GM18951 (cell line): ENCODE data around the gene EPHA4.
"Not testable (repeated sequence)": the region's sequence is repeated elsewhere in the genome, so short reads cannot be mapped to it uniquely, and the experiment has no call there.

Experiments
- POLR2A ChIP-seq: IDR thresholded peaks from 4 replicates; pipeline ENCODE4 v1.6.1; 2011; ENCODE audit warnings: mild to moderate bottlenecking; ENCODE audit not compliant: insufficient read length, insufficient read depth; ENCODE audit errors: extremely low read depth
- in situ Hi-C: fragments of 300-500 bp; cut with MboI; formaldehyde crosslinking; loops from one replicate; pipeline ENCODE4 v1.12.0; 2022; ENCODE audit warnings: low sequenced_read_pairs, mixed read lengths, inconsistent platforms; ENCODE audit not compliant: unreplicated experiment

EPHA4 gene

GRCh38 chr2:221521233-221521845, 50.8 kb downstream of the EPHA4 start:
- no peak for TF ChIP-seq POLR2A
- in situ Hi-C loops, result no loop called here

- no peak for TF ChIP-seq POLR2A
- in situ Hi-C loops, result no loop called here
Measured at GRCh38 chr2:221518935-221519625, 53.0 kb downstream of the EPHA4 start.

- TF ChIP-seq POLR2A, result no peak
- in situ Hi-C loops, result no loop called here
Measured at GRCh38 chr2:221518201-221518934, 53.7 kb downstream of the EPHA4 start.

- in situ Hi-C loops, result no loop called here
- TF ChIP-seq POLR2A, result no peak
Measured at GRCh38 chr2:221517696-221518151, 54.4 kb downstream of the EPHA4 start.

GRCh38 chr2:221517146-221517695, 54.9 kb downstream of the EPHA4 start:
- in situ Hi-C loops, result no loop called here
- no peak for TF ChIP-seq POLR2A

- in situ Hi-C loops, result no loop called here
- TF ChIP-seq POLR2A, result no peak
Measured at GRCh38 chr2:221515864-221516263, 56.2 kb downstream of the EPHA4 start.

- in situ Hi-C loops, result no loop called here
- no peak for TF ChIP-seq POLR2A
Measured at GRCh38 chr2:221514305-221515040, 57.6 kb downstream of the EPHA4 start.

- in situ Hi-C loops, result no loop called here
- no peak for TF ChIP-seq POLR2A
Measured at GRCh38 chr2:221513232-221513631, 58.9 kb downstream of the EPHA4 start.

GRCh38 chr2:221511325-221511724, 60.8 kb downstream of the EPHA4 start:
- in situ Hi-C loops, result not testable (repeated sequence)

GRCh38 chr2:221506469-221506868, 65.6 kb downstream of the EPHA4 start:
- no peak for TF ChIP-seq POLR2A
- in situ Hi-C loops, result no loop called here

GRCh38 chr2:221505605-221506004, 66.5 kb downstream of the EPHA4 start:
- no peak for TF ChIP-seq POLR2A
- in situ Hi-C loops, result no loop called here

GRCh38 chr2:221504905-221505304, 67.2 kb downstream of the EPHA4 start:
- in situ Hi-C loops, result no loop called here
- TF ChIP-seq POLR2A, result no peak

- in situ Hi-C loops, result no loop called here
- no peak for TF ChIP-seq POLR2A
Measured at GRCh38 chr2:221503965-221504364, 68.1 kb downstream of the EPHA4 start.
